K562 (cell line): ENCODE data around the gene RNF144A. TPM values are rescaled to one million over a fixed set of nuclear protein-coding genes. Genes with fewer than 3 reads are reported as not detected.

Experiments used
- ATAC-seq: fragments of 200-7000 bp; cut with Tn5 transposase; 3 replicates; pipeline ENCODE4 v1.9.1; 2020; ENCODE audit warnings: moderate library complexity
- BruUV-seq: library from RNA; stranded (reverse); fragments of 400-500 nt; replicated peaks from 2 replicates; lab custom pipeline; 2021; lab: Mats Ljungman, UMichigan
- CTCF ChIA-PET: fragments of 300-600 bp; formaldehyde crosslinking; extraction: SDS; loops from one replicate; lab custom pipeline; 2021; ENCODE audit warnings: low intra/inter-chr PET ratio; lab: Yijun Ruan, JAX
- POLR2A ChIA-PET: fragments of 300-600, 350-650 bp; sonication (Branson Sonifier 250); formaldehyde crosslinking; extraction: SDS; loops from one replicate; lab custom pipeline; 2021; ENCODE audit warnings: antibody characterized with exemption, inconsistent platforms; lab: Yijun Ruan, JAX
- DNase-seq, 4 experiments: peaks; one replicate each; pipeline versions ENCODE4 v3.0.0 to v3.0.0-alpha.2; 2011 to 2018; ENCODE audit warnings: low spot score in 3 of 4, mixed read lengths in 3 of 4; ENCODE audit errors: extremely low read depth in 1 of 4
- FAIRE-seq: peaks from 2 replicates; lab custom pipeline; 2011; peaks lifted over from hg19 to GRCh38; lab: Jason Lieb, UNC
- H2AFZ ChIP-seq: 2 replicates; pipeline ENCODE4 v1.6.0; 2011; ENCODE audit warnings: low read depth, low read length, control low read depth, inconsistent platforms
- H3K27ac ChIP-seq: fragments of 200-600 bp; 3 replicates; pipeline ENCODE4 v1.8.0; 2011; ENCODE audit warnings: low read depth, mild to moderate bottlenecking, control low read depth, inconsistent platforms, low read length, moderate library complexity, mixed read lengths; ENCODE audit errors: extremely low read depth
- H3K27me3 ChIP-seq, 2 experiments: fragments of 300-600 bp in 1 of 2; 2 replicates in 1 of 2; 3 replicates in 1 of 2; pipeline versions ENCODE4 v1.6.0 to v1.8.0; 2011; ENCODE audit warnings: inconsistent platforms in 2 of 2, low read length in 2 of 2, mild to moderate bottlenecking in 1 of 2, mixed read lengths in 1 of 2, moderate library complexity in 1 of 2; ENCODE audit not compliant: control insufficient read depth in 2 of 2, insufficient read depth in 2 of 2
- H3K36me3 ChIP-seq: fragments of 300-600 bp; 3 replicates; pipeline ENCODE4 v1.8.0; 2011; ENCODE audit warnings: mild to moderate bottlenecking, low read length, inconsistent platforms; ENCODE audit not compliant: control insufficient read depth, insufficient read depth
- H3K4me1 ChIP-seq, 2 experiments: fragments of 200-600 bp in 1 of 2; replicated peaks in 1 of 2; 2 replicates in 1 of 2; 3 replicates in 1 of 2; pipeline versions ENCODE4 v1.5.1 to v1.8.0; 2011; ENCODE audit warnings: inconsistent platforms in 2 of 2, low read length in 2 of 2, mild to moderate bottlenecking in 1 of 2, mixed read lengths in 1 of 2, moderate library complexity in 1 of 2; ENCODE audit not compliant: control insufficient read depth in 2 of 2, insufficient read depth in 2 of 2
- H3K4me2 ChIP-seq: 2 replicates; pipeline ENCODE4 v1.6.1; 2011; ENCODE audit warnings: low read length, control low read depth, inconsistent platforms, mixed read lengths; ENCODE audit not compliant: insufficient read depth
- H3K4me3 ChIP-seq: fragments of 200-600 bp; sonication (generic), shearing (Covaris generic); 2 replicates; pipeline ENCODE4 v1.5.1; 2016; ENCODE audit warnings: control low read depth, inconsistent platforms
- H3K79me2 ChIP-seq: fragments of 200-600 bp; 3 replicates; pipeline ENCODE4 v1.8.0; 2011; ENCODE audit warnings: low read length, inconsistent platforms; ENCODE audit not compliant: control insufficient read depth, insufficient read depth
- H3K9ac ChIP-seq, 2 experiments: 2 replicates each; pipeline versions ENCODE4 v1.6.0 to v1.6.1; 2011; ENCODE audit warnings: low read depth in 2 of 2, low read length in 2 of 2, control low read depth in 1 of 2, inconsistent platforms in 1 of 2, mild to moderate bottlenecking in 1 of 2, mixed read lengths in 1 of 2; ENCODE audit not compliant: insufficient read depth in 1 of 2
- H3K9me1 ChIP-seq: one replicate; pipeline ENCODE4 v1.6.0; 2011; ENCODE audit warnings: inconsistent platforms, mild to moderate bottlenecking, low read length, moderate library complexity; ENCODE audit not compliant: control insufficient read depth, insufficient read depth
- H3K9me3 ChIP-seq: replicated peaks from 2 replicates; pipeline ENCODE4 v1.5.1; 2011; ENCODE audit warnings: low read depth, low read length, inconsistent platforms; ENCODE audit not compliant: control insufficient read depth, insufficient read depth
- H4K20me1 ChIP-seq: replicated peaks from 2 replicates; pipeline ENCODE4 v1.6.1; 2011; ENCODE audit warnings: low read length, inconsistent platforms, mixed read lengths; ENCODE audit not compliant: control insufficient read depth, insufficient read depth
- CCAR2 ChIP-seq: fragments of 200-400 bp; formaldehyde crosslinking; IDR thresholded peaks from 2 replicates; pipeline ENCODE4 v1.6.1; 2017; ENCODE audit warnings: mild to moderate bottlenecking, low read depth, low read length
- MCM2 ChIP-seq: fragments of 450-650 bp; IDR thresholded peaks from 2 replicates; pipeline ENCODE4 v1.6.1; 2017; ENCODE audit warnings: low read depth, mild to moderate bottlenecking
- SMARCA5 ChIP-seq: fragments of 450-650 bp; IDR thresholded peaks from 2 replicates; pipeline ENCODE4 v1.6.1; 2016
- ZBTB5 ChIP-seq: fragments of 450-650 bp; IDR thresholded peaks from 2 replicates; pipeline ENCODE4 v1.6.1; 2017; ENCODE audit warnings: antibody characterized with exemption
- ZNF57 ChIP-seq: fragments of 450-650 bp; formaldehyde crosslinking; IDR thresholded peaks from 2 replicates; pipeline ENCODE4 v1.4.0; 2020; ENCODE audit warnings: mild to moderate bottlenecking, moderate library complexity
- WGBS: fragments of 100-300 bp; shearing (Covaris generic); methylation state at CpG from one replicate; pipeline ENCODE4 v1.1.6; 2016; ENCODE audit warnings: low coverage, mixed read lengths; ENCODE audit not compliant: insufficient coverage; ENCODE audit errors: missing lambda C conversion rate; 5-methylcytosine and 5-hydroxymethylcytosine counted together
- in situ Hi-C: fragments of 300-500 bp; cut with MboI; formaldehyde crosslinking; loops from 4 replicates; pipeline ENCODE4 v1.15.0; 2018; ENCODE audit warnings: inconsistent platforms, mixed read lengths
- intact Hi-C: fragments of 100-400 bp; cut with micrococcal nuclease; formaldehyde crosslinking; loops from 2 replicates; pipeline ENCODE4 v1.14.2; 2022
- polyA plus RNA-seq, 8 experiments: library from polyadenylated mRNA; depleted of rRNA in 4 of 8; stranded (reverse) in 5 of 8; unstranded in 3 of 8; fragments of >200 nt; fragmentation: Nextera tagmentation in 2 of 8; fragmentation: Illumina TruSeq in 1 of 8; extraction: Ambion mirVana in 2 of 8; extraction: Trizol in 1 of 8; gene quantifications; 2 replicates each; pipeline versions ENCODE4 v1.2.1 to v1.2.3, GENCODE V29; 2011 to 2014; ENCODE audit warnings: inconsistent platforms in 1 of 8, missing spikeins in 1 of 8
- total RNA-seq, 7 experiments: library from RNA; depleted of rRNA in 6 of 7; stranded (reverse); fragments of >200 nt in 6 of 7; fragmentation: Illumina TruSeq in 2 of 7; extraction: Trizol in 2 of 7; gene quantifications; 2 replicates each; pipeline versions ENCODE4 v1.2.1 to v1.2.3, GENCODE V29; 2011 to 2021; ENCODE audit warnings: low replicate concordance in 1 of 7

Gene RNF144A
- total and polyA plus RNA-seq, 9 of the 15 experiments (the other 6 are each of a cell fraction or from before 2014, with no cell fraction given): 0.96 to 11.3 (median 6.2) TPM

DNA sequence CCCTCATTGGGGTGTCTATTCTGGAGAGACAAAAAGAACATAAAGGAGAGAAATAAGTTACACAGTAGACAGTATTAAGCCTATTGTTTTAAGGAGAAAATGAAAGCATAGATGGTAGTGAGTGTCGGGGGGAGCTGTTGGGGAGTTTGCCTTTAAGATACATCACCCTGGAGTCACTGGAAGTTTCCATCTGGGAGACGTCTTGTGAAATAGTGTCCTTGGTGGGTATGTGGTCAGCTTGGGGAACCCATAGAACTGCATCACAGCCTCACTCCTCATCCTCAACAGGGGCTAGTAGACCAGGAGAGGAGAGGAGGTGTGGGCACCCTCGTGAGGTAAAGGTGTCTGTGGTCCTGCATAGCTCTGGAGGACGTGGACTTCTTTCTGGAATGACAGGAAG is 60.6 kb downstream of the RNF144A start:
- ChIA-PET CTCF (no interaction called here), POLR2A (interaction anchor here (1.1 kb wide), 1 partner anchor 11 kb away, joined by 5 read pairs; no protein-coding TSS in a partner anchor)
- no peaks in the 10 kb centered on the region; the same call in 1 of the 2 replicates for H3K9me3 ChIP-seq
- BruUV-seq: no TSS peak
- H4K20me1 ChIP-seq: no peaks in the 10 kb centered on the region
- WGBS: 22% methylated on average over 4 of the region's 4 CpGs
- TF ChIP-seq ZBTB5 (no peak), SMARCA5 (no peak), ZNF57 (CRISPR knock-in tag) (no peak), CCAR2 (no peak), MCM2 (no peak)
- H3K9me1 ChIP-seq: no peaks in the 10 kb centered on the region
- H3K79me2 ChIP-seq: no peaks in the 10 kb centered on the region
- H3K27ac ChIP-seq: no peak overlapping the region
- H3K4me2 ChIP-seq: no peak overlapping the region
- H3K4me3 ChIP-seq: no peak overlapping the region
- intact Hi-C loops: no loop called here
- no peaks in the 10 kb centered on the region for H3K4me1 ChIP-seq
- no peak overlapping the region for H2AFZ ChIP-seq
- in situ Hi-C loops: no loop called here
- no peak overlapping the region for H3K9ac ChIP-seq
- H3K27me3 ChIP-seq: no peaks in the 10 kb centered on the region
- H3K36me3 ChIP-seq: no peaks in the 10 kb centered on the region
- FAIRE-seq (no peak), ATAC-seq (no peak), DNase-seq (no peak)
